LHCN-M2 (cell line): ENCODE data around the gene MUC7. TPM values are rescaled to one million over a fixed set of nuclear protein-coding genes. Genes with fewer than 3 reads are reported as not detected.

Source experiments
- total RNA-seq: library from RNA; depleted of rRNA; stranded (reverse); fragments of >200 nt; gene quantifications from 2 replicates; pipeline ENCODE4 v1.2.3, GENCODE V29; 2014; rRNA removed

The MUC7 gene
- total RNA-seq, 1 experiment from 2014 or later, result not detected

Other genes starting within 250 kb of the MUC7 start
- not detected in 2 replicates for gene FDCSP, start 246.1 kb upstream of the MUC7 start, total RNA-seq
- gene CSN3, start 229.6 kb upstream of the MUC7 start, total RNA-seq, result not detected in 2 replicates
- not detected in 2 replicates for gene CABS1, start 137.2 kb upstream of the MUC7 start, total RNA-seq
- not detected in 2 replicates for gene SMR3A, start 111.4 kb upstream of the MUC7 start, total RNA-seq
- not detected in 2 replicates for gene SMR3B, start 89.1 kb upstream of the MUC7 start, total RNA-seq
- not detected in 2 replicates for gene OPRPN, start 74.3 kb upstream of the MUC7 start, total RNA-seq
- gene AMTN, start 46.4 kb downstream of the MUC7 start, total RNA-seq, result 0.46 TPM in 1 of 2 replicates, not detected in the other
- not detected in 2 replicates for gene AMBN, start 120.1 kb downstream of the MUC7 start, total RNA-seq
- 0.06 TPM in 2 replicates for gene ENAM, start 156.5 kb downstream of the MUC7 start, total RNA-seq
- not detected in 2 replicates for gene JCHAIN, start 194.3 kb downstream of the MUC7 start, total RNA-seq
- 17.7 and 33.0 TPM in 2 replicates for gene UTP3, start 216.3 kb downstream of the MUC7 start, total RNA-seq
- 28.9 and 36.4 TPM in 2 replicates for gene RUFY3, start 249.8 kb downstream of the MUC7 start, total RNA-seq